Ishikawa (cell line): ENCODE results near the gene LENEP.

Source experiments
- CEBPB ChIP-seq: IDR thresholded peaks from 2 replicates; pipeline ENCODE4 v1.6.1; 2012
- CREB1 ChIP-seq: IDR thresholded peaks from 2 replicates; pipeline ENCODE4 v1.6.1; 2012; ENCODE audit warnings: low read depth
- EP300 ChIP-seq: IDR thresholded peaks from 2 replicates; pipeline ENCODE4 v1.6.1; 2012; ENCODE audit warnings: borderline replicate concordance
- FOXM1 ChIP-seq: IDR thresholded peaks from 2 replicates; pipeline ENCODE4 v1.6.1; 2012; ENCODE audit warnings: low read depth, borderline replicate concordance
- MAX ChIP-seq: IDR thresholded peaks from 2 replicates; pipeline ENCODE4 v1.6.1; 2012
- NFIC ChIP-seq: IDR thresholded peaks from 2 replicates; pipeline ENCODE4 v1.6.1; 2012
- RAD21 ChIP-seq: IDR thresholded peaks from 2 replicates; pipeline ENCODE4 v1.6.1; 2012; ENCODE audit warnings: low read depth
- REST ChIP-seq: IDR thresholded peaks from 2 replicates; pipeline ENCODE4 v1.6.1; 2012; ENCODE audit warnings: low read depth, mild to moderate bottlenecking
- TAF1 ChIP-seq: IDR thresholded peaks from 2 replicates; pipeline ENCODE4 v1.6.1; 2012; ENCODE audit warnings: low read depth, mild to moderate bottlenecking
- TCF12 ChIP-seq: IDR thresholded peaks from 2 replicates; pipeline ENCODE4 v1.6.1; 2012; ENCODE audit warnings: low read depth
- TEAD4 ChIP-seq: IDR thresholded peaks from 2 replicates; pipeline ENCODE4 v1.6.1; 2012
- YY1 ChIP-seq: IDR thresholded peaks from 2 replicates; pipeline ENCODE4 v1.6.1; 2012; ENCODE audit warnings: low read depth
- ZBTB7A ChIP-seq: IDR thresholded peaks from 2 replicates; pipeline ENCODE4 v1.6.1; 2012; ENCODE audit warnings: low read depth
- TF ChIP-seq, protein P1 (sequence below): IDR thresholded peaks from 2 replicates; pipeline ENCODE4 v1.6.1; 2012

Gene LENEP

DNA sequence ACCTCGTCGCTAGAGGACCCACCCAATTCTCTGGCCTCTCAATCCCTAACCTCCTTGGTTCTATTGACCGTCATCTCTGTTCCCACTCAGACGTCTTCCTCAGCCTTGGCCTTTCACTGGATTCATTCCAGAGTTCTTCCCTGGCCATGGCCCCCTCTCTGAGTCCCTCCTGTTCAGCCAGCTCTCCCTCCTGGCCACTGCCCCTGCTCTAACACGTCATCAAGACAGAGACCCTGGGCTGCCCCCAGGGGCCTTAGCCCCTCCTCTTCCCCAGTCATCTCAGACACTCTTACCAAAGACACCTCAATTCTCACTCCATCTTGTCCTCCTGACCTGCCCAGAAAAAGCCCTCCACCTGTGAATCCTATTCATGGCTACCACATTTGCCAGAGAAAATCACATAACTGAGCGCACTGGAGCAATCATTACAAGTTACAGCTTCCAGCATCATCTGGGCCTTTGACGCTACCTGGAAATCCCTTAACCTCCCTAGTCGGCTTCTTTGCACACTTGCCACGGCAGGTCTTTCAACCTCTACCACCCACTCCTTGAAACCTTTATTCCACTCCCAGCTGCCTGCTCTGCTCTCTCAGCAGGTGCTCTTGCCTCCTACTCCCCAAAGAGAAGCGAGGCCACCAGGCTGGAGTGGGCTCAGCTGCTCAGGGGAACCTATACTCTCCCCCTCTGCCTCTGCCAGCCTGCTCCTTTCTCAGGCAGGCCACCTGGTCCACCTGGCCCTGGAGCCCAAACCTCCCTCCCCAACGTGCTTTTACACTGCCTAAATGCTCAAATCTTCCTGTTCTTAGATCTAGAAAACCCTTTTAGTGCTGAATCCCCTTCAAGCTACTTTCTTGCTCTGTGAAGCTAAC, 26.2 kb downstream of the LENEP start:
- no peak for TF ChIP-seq TEAD4
- no peak for TF ChIP-seq REST
- TF ChIP-seq TAF1, result no peak
- TF ChIP-seq EP300, result no peak
- no peak for TF ChIP-seq ZBTB7A
- no peak for TF ChIP-seq CEBPB

- TF ChIP-seq YY1 (no peak), TEAD4 (peak; percentile 33)
Observed at GRCh38 chr1:155022136-155022926, 28.9 kb downstream of the LENEP start.

DNA sequence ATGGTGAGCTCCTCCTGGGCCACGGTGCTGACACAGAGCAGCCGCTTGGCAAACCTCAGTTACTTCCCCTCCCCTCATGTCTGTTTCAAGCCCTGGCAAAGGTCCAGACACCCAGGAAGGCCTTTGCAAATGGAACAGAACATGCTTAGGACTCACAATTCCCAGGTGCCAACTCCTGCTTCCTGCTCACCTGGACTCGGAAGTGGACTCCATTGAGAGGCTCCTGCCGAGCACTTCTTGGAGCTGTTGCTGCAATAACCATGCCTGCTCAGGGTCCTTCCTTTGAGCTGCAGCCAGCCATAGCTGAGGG, 29.5 kb downstream of the LENEP start:
- TF ChIP-seq MAX (no peak), NFIC (peak; percentile 42; the same call in 1 of the 2 replicates)

DNA sequence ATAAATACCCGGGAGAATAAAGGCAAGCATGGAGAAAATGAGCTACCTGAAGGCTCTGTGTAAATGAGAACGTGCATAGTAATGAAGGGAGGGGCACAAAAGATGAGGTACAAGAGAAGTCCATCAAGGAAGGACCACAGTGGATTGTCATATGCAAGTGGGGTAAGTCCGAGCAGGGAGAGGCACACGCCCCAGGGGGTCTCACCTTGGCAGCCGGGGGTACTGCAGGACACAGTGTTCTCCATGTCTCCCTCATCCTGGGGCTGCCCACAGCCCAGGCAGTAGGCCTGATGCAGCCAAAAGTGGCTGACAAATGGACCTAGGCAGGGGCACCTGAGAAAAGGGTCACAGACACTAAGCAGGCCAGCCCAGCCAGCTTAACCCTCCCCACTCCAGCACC, 30.2 kb downstream of the LENEP start:
- TF ChIP-seq YY1, result no peak
- no peak for TF ChIP-seq CEBPB
- TF ChIP-seq TEAD4, result no peak
- TF ChIP-seq, protein P1, sequence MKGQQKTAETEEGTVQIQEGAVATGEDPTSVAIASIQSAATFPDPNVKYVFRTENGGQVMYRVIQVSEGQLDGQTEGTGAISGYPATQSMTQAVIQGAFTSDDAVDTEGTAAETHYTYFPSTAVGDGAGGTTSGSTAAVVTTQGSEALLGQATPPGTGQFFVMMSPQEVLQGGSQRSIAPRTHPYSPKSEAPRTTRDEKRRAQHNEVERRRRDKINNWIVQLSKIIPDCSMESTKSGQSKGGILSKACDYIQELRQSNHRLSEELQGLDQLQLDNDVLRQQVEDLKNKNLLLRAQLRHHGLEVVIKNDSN, result no peak
- TF ChIP-seq FOXM1, result no peak
- no peak for TF ChIP-seq TCF12
- no peak for TF ChIP-seq TAF1
- no peak for TF ChIP-seq REST
- no peak for TF ChIP-seq EP300
- TF ChIP-seq ZBTB7A, result no peak
- TF ChIP-seq RAD21, result no peak

DNA sequence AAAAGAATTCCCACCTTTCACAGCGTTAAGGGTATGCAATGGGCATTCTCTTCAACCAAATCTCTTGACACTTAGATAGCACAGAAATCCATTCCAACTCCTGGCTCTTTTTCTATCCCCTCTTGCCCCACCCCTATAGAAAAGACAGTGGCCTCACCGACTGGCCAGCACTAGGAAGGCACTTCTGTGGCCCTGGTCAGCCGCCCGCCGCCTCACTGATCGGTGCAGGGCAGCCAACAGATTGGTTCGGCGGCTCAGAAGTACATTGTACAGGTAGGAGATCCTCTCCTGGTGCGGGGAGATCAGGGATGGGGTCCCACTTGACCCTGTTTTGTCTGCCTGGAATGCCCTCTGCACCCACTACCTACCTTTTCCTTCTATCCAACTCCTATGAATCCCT, 30.9 kb downstream of the LENEP start:
- TF ChIP-seq TCF12 (no peak), TAF1 (no peak), REST (no peak), NFIC (no peak), CREB1 (no peak), FOXM1 (no peak), TEAD4 (no peak), CEBPB (no peak), MAX (no peak)
- TF ChIP-seq, protein P1, result no peak
